GM19324 (cell line): ENCODE data around the gene AVPI1.
"Not testable (repeated sequence)": the region's sequence is repeated elsewhere in the genome, so short reads cannot be mapped to it uniquely, and the experiment has no call there.

ENCODE experiments used
- ATAC-seq: cut with Tn5 transposase; IDR thresholded peaks from one replicate; pipeline ENCODE4 v1.9.1; 2021; ENCODE audit warnings: mild to moderate bottlenecking, moderate library complexity; ENCODE audit not compliant: unreplicated experiment, low FRiP score

The AVPI1 gene

DNA sequence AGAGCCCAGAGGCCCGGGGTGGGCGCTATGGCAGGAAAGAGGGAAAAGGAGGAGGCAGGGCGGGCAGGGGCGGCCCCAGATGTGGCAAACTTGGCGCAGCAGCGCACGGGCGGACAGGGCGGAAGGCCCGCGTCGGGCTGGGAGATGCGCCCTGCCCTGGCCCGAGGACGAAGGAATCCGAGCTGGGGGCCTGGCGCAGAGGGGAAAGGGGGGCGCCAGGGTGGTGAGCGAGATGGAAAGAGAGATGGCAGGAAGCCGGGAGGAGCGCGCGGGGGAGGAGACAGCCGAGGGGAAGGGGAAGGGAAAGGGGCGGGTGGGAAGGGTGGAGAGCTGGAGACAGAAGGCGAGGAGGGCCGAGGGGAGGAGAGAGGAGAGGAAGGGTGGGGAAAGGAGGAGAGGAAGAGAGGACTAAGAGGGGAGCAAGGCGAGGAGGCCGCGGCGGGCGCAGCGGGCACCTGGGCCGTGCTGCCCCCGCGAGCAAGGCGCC is 26.3 kb upstream of the AVPI1 start, which contains the start of gene MARVELD1:
MARVELD1 (plus strand) TSS at position 392 of the 487 bp plus-strand sequence. CDS start 147 bp downstream, outside the sequence.
- ATAC-seq, result no peak

DNA sequence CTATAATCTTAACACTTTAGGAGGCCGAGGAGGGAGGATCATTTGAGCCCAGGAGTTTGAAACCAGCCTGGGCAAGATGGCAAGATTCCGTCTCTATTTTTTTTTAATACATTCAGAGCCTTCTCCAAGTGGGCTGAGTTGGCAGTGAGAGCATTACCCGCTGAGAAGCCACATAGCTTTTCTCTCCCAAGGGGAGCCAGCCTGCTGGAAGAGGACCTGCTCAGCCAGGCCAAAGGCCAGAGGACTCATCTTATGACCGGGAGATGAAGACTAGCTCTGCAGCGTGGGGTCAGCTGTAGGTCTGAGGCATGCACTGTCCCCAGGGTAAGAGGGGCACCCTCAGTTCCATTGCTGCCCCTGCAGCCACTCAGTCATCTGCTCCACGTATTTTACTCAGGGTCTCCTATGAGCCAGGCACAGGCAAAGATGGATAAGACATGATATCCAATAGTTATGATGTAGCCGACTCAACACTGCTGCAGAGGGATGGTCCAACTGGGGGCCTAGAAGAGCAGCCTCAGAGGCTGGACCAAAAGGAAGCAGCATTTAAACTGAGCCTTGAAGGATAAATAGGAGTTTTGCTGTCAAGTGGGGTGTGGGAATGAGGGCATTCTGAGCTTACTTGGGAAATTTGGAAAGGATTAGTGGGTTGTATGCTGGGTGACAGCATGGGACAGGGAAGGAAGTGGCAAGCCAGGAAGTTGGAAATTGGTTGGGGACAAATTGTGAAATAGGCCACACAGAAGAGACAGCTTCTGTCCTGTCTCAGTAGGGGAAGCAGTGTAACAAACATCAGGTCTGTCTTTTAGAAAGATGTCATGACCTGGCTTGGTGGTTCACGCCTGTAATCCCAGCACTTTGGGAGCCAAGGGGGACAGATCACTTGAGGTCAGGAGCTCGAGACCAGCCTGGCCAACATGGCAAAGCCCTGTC is 24.9 kb upstream of the AVPI1 start:
- no peak for ATAC-seq

DNA sequence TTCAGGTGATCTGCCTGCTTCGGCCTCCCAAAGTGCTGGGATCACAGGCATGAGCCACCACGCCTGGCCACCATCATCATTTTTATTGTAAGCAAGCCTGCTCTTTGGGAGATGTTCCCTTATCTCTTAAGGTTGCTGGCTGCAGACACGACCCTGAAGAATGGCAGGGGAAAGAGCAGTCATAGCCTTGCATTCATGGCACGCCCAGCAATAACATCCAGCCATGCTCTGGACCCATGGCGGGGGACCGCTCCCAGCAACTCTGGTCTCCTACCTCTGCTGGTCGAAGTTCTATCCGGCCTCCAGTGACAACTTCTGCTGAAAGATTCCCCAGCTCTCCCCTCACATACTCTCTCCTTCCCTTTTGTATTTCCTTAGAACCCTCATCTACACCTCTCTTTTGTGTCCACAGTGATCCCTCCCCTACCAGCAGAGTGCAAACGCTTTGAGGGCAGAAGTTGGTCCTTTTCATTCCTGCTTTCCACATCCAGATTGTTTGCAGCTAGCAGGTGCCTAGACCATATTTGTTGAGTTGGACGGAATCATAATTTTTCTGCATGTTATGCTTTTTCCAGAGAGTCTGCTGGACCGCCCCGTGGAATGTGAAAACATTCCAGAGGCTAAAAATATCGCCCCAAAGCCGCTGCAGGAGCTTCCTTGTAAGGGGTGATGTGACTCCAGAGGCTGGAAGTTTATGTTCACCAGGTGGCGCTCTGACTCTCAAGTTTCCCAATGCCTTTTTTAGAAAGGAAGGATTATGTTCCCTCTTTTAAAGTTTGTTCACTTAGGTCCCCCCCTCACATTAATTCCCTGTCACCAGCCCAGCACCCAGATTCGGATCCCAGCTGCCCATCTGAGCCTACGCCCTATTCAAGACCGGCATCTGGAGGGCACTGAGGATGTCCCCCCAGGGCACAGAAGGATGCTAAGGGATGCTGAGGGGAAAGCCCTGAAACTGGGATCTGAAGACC is 22.2 kb upstream of the AVPI1 start:
- no peak for ATAC-seq

DNA sequence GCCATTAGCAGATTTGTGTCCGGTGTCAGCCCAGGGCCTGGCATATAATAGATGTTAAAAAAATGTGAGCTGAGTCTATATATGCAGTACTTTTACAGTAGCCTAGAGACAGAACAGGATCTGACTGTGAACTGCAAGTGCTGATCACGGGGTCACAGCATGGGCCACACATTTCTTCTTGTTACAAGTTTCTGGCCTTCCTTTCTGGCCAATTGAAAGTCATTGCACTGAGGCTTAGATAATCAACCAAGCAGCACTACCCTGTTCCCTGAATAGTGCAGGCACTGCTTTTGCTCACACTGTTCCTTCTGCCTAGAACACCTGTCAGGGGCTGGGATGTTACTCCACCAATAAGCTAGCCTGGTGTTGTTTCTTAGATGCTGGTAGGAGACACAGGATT is 21.1 kb upstream of the AVPI1 start:
- no peak for ATAC-seq

DNA sequence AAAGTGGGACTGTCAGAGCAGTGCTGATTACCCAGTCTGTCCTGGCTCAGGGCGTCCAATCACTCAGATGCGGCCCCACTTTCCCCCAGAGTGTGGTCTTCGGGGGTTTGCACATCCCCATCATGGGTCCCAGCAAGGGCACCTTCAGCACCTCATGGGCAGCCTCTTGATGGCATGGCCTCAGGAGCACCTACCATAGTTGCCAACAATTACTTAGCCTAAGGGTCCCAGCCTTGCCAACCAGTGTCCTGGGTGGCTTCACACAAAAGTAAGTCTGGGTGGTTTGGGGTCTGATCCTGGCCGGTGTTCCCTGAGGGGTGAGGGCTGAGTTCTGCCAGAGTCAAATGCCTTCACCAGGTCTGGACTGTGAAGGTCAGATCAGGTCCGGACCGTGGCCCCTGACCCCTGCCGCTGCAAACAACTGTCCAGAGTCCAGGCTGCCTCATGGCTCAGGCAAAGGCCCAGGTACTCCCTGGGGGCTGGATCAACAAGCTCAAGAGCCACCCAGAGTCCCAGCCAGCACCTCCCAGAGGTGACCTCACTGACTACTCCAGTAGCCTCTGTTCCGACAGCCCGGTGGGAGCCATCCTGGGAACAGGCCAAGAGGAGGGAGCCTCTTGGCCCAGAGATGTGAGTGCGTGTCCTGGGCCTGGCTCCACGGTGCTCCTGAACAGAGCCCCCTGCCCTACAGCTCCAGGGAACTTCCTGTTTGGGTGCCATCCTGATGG is 20.3 kb upstream of the AVPI1 start:
- ATAC-seq, result no peak

DNA sequence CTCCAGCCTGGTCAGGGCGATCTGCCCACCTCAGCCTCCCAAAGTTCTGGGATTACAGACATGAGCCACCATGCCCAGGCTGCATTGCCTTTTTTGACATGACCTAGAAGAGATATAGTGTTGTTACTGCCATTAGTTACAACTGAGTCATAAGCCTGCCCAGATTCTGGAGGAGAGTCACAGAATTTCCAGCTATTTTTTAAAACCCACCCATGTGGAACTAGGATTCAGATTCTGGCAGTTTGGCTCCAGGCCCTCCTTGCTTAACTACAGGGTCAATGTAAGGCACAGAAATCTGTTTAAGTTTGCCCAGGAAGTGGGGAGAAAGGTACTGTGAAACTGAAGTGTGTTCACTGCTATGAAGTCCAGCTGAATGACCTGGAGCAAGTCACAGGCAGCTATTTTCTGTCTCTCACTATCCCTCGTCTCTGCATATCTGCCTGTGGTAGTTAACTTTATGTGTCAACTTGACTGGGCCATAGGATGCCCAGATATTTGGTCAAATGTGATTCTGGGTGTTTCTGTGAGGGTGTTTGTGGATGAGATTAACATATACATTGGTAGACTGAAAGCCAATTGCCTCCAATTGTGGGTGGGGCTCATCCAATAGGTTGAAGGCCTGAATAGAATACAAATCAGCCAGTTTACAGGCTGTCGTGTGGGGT is 18.1 kb upstream of the AVPI1 start:
- no peak for ATAC-seq

DNA sequence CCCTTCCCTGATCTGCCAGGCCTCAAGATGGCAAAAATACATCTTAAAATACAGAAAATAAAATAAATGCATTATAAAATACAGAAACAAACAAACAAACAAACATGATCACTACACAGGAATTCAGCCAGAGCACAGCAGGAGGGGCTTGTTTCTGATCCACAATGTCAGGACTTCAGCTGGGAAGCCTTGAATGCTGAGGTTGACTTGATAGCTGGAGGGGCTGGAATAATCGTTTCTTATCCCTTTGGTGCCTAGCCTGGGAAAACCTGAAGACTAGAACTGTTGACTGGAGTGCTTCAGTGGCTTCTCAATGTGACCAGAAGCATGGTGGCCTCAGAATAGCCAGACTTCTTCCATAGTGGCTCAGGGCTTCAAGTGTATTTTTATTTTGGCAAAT is 17.3 kb upstream of the AVPI1 start:
- no peak for ATAC-seq

DNA sequence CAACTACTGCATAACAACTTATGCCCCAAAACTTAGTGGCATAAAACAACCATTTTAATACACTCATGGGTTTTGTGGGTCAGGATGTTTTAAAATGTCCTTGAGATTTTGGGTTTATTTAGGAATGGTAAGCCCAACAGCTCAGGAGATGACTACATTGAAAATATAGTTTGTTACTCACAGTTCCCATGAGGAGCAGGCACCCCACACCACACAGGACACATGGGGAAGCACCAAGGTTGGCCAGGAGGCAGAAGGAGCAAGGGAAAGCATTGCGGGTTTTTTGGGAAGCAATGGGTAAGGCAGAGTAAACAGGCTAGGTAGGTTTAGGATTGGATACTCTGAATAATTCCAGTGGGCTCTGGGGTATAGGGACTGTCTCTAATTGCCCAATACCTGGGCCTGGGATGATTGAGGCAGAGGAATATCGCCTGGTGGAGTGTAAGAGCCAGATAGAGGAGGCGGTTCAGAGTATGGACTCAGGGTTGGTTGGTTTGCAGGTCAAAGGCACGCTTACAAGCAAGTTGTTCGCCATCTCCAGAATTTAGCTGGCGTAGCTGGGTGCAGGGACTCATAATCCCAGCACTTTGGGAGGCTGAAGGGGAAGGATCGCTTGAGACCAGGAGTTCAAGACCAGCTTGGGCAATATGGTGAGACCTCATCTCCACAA is 16.5 kb upstream of the AVPI1 start:
- ATAC-seq, result no peak

DNA sequence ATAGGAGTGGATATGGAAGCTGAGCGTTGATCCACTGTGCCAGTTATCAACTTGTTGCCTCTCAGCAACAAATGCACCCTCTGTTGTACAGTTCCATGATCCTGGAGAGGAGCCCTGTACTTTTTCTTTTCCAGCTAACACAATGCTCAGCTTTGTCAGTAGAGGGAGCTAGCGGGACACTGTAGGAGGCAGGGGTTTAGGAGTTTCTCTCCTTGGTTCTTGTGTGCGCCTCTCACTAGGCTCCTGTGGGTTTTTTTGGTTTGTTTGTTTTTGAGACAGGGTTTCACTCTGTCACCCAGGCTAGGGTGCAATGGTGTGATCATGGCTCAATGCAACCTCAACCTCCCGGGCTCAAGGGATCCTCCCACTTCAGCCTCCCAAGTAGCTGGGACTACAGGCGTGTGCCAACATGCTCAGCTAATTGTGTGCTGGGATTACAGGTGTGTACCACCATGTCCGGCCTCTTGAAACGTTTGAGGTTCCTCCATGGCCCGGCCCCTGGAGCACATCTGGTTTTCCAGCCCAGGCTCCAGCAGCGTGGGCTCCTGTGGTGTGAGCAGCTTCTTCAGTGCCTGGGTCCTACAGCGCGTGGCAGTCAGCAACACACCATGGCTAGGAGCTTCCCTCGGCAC is 14.5 kb upstream of the AVPI1 start:
- no peak for ATAC-seq

DNA sequence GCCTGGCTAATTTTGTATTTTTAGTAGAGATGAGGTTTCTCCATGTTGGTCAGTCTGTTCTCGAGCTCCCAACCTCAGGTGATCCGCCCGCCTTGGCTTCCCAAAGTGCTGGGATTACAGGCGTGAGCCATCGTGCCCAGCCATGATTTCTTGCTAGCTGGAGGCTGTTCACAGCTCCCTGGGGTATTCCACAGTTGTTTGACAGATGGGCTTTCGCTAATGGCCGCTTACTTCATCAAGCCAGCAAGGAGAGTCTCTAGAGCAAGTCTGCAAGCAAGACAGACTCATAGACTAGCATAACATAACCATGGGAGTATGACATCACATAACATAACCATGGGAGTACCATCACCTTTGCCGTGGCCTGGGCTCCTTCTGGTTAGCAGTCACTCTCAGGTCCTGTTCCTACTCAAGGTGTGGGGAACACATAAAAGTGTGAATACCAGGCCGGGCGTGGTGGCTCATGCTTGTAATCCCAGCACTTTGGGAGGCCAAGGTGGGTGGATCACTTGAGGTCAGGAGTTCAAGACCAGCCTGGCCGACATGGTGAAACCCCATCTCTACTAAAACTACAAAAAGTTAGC is 11.1 kb upstream of the AVPI1 start:
- ATAC-seq, result not testable (repeated sequence)

DNA sequence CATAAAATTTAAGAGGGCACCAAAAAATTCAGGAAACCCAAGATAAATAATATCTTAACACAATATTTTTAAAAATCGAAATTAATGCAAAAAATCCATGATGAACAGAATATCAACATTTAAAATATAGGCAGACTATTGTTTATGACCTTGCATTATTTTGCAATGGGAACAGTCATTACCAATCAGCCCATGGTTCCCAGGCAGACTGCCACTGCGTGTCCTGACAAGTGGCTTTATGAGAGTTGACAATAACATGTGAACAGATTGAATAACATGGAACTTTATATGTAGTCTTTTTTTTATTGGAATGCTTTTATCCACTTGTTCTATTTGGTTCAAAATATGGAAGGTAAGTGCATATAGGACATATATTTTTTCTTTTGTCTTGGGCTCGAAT is 3.1 kb upstream of the AVPI1 start:
- no peak for ATAC-seq

DNA sequence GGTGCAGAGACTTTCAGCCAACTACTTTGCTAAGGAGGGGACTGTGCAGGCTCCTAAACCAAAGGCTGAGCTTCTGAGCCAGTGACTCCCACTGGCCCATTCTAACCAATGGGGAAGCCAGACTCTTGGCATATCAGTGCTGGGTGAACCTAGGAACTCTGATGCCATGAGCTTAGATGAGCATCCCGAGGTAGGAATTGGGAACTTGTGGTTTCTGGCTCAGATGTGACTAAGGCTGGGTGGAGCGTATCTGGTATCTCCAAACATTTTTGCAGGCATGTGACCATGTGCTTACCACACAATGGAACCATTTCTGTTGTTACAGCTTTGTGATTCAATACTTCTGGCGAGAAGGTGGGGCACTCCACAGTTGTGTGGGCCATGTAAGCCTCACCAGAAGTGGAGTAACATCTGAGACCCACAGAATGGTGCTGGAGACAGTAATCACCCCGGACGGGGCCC is 2.5 kb upstream of the AVPI1 start:
- ATAC-seq, result no peak

DNA sequence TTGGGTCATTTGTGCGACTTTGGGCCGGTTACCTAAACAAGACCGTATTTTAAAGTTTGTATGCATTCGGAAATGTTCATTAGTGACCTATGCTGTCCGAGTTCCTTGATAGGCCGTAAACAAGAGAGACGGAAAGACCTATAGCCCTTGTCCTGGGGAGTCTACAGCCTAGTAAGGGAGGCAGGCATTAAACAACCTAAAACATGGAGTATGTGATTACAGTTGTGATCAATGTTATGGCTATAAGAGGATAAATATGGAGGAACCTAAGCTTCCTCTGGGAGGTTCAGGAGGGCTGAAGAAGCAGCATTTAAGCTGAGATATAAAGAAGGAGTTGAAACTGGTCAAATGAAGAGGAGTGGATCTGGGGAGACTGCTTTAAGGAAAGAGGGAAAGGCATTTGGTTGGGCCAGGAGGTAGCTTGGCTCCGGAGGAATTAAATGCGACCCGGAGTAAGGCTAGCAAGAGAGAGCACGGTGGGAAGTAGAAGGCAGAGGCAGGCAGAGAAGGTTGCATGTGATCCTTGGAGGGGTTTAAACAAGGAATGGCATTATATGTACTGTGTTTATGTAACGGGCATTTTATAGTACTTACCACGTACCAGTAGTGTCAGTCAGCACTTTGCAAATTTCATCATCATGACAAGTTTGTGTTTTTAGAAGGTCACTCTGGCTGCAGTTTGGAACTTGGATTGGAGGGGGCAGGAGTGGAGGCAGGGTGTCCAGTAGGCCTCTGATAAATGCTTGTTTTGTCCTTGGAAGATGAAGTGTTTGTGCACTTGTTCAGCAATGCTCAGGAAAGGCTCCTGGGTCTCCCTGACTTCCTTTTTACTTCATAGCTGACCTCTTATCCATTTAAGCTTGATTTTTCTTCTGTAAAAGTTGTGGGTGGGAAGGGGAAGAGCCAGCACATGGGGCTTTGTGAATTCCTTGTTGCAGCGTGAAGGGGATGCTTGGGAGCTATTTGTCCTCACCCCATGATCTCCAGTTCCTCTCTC is 1.0 kb upstream of the AVPI1 start:
- no peak for ATAC-seq

DNA sequence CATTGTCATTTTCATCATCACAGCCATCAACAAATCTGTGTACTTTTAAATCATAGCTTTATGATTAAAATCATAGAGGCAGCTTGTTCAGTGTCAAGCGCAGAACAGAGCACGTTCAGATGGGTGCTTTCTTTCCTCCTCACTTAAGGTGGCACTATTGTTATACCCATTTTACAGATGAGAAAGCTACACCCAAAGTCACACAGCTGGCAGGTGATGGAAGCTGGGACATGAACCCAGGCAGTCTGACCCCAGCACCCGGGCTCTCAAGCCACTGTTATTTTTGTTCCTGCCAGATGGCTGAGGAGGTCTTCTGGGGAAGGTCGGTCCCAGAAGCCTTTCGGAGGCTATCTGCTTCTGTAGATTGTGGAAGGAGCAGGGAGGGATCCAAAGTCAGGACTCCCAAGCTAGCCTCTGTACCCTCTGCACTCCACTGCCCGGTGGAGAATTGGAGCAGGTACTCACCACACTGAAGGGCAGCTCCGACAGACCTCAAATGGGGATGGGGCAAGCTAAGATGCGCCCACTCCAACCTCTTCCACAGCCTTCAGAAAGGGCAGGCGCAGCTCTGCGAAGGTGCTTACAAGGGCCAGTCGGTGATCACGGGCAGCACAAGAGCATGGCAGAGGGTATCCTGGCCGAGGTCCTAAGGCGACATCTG is 610 bp downstream of the AVPI1 start:
- ATAC-seq, result no peak

DNA sequence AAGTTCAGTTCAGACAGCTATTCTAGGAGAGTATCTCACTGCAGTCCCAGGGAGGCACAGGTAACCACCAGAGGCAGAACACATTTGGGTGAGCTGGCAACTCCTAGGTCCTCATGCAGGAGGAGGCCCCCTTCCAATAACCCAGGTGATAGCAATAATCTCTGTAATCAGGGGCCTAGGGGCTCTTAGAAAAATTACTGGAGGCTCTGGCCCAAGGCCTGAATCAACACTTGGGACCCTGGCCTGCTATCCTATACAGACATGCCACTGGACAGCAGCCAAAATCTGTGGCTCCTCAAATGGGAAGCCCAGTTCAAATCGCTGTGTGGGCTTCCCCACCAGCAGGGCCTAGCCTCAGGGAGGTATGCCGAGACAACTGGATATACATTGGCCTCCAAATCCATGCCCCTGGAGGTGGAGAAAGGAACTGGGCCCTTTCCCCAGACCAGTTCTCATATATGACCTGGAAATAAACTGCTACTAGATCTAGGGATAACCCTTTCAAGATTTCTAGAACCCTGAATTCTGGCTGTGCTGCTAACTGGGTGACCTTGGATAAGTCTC is 1.6 kb downstream of the AVPI1 start:
- ATAC-seq, result no peak

DNA sequence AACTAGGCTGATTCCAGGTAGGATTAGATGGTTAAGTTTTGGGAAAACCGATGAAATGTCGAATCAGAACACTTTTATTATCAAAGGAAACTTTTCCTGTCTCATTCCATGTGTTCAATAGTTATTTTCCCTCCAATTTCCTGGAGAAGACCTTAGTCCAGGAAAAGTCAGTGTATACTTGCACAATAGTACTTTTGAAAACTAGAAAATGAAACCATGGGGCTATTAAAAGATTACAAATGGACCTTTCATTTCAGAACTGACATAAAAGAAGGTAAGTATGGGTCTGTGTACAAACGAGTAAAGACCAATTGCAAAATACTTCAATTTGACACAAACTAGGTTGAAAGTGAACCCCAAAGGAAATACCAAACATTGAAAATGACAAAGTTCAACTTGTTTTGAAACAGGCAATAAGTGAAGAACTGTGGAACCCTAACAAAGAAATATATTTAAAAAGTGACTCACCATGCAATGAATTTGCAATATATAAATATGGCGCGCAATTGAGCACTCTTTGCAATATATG is 2.1 kb downstream of the AVPI1 start:
- no peak for ATAC-seq
